ENCODE results near the gene OR2F1.

OR2F1 gene

GRCh38 chr7:143980746-143981510 is 26.3 kb downstream of the OR2F1 start:
- Histone ChIP-seq H3K36me3 (ENCODE audit: control insufficient read depth, insufficient read depth, low read length) (no peaks in the 10 kb centered on the region), H3K9me3 (ENCODE audit: control insufficient read depth, low read length) (no peaks in the 10 kb centered on the region), H3K27ac (ENCODE audit: low read depth, low read length, severe bottlenecking) (no peak overlapping the region), H3K4me1 (ENCODE audit: control insufficient read depth, insufficient read depth, low read length, poor library complexity, severe bottlenecking) (no peaks in the 10 kb centered on the region), H3K4me3 (ENCODE audit: extremely low read depth, insufficient read depth, low read length, poor library complexity, severe bottlenecking) (no peak overlapping the region)
- WGBS, 2 experiments (ENCODE audit: insufficient coverage in 2 of 2), result 92% methylated on average over 8 of the region's 10 CpGs

- Histone ChIP-seq H3K36me3 (ENCODE audit: control insufficient read depth, insufficient read depth, low read length) (no peaks in the 10 kb centered on the region), H3K4me3 (ENCODE audit: extremely low read depth, insufficient read depth, low read length, poor library complexity, severe bottlenecking) (no peak overlapping the region), H3K9me3 (ENCODE audit: control insufficient read depth, low read length) (no peaks in the 10 kb centered on the region), H3K4me1 (ENCODE audit: control insufficient read depth, insufficient read depth, low read length, poor library complexity, severe bottlenecking) (no peaks in the 10 kb centered on the region), H3K27ac (ENCODE audit: low read depth, low read length, severe bottlenecking) (no peak overlapping the region)
- WGBS, 2 experiments (ENCODE audit: insufficient coverage in 2 of 2), result 95 to 100% methylated on average over 2 of the region's 5 CpGs
Observed at GRCh38 chr7:143983960-143984359, 29.3 kb downstream of the OR2F1 start.

DNA sequence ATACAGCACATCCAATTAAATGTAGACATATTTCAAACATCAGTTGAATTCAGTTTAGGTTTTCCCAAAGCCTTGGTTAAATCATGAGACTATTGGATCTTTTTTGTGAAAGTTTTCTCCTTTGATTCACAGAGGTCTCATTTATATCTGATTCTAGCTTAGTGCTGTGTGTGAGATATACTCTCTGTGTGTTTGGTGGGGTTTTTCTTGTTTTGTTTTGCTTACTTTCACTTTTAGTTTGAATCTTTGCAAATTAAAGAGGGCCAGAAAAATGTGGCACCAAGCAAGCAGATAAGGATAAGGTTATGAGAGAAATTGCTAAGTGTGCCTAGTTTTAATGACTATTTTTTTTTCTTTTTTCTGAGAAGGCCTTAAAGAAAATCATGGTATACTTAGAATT is 32.9 kb downstream of the OR2F1 start:
- Histone ChIP-seq H3K4me3 (ENCODE audit: extremely low read depth, insufficient read depth, low read length, poor library complexity, severe bottlenecking) (no peak overlapping the region), H3K9me3 (ENCODE audit: control insufficient read depth, low read length) (peaks cover 8% of the 10 kb centered on the region), H3K36me3 (ENCODE audit: control insufficient read depth, insufficient read depth, low read length) (no peaks in the 10 kb centered on the region), H3K4me1 (ENCODE audit: control insufficient read depth, insufficient read depth, low read length, poor library complexity, severe bottlenecking) (no peaks in the 10 kb centered on the region), H3K27ac (ENCODE audit: low read depth, low read length, severe bottlenecking) (no peak overlapping the region)

GRCh38 chr7:143988976-143989745 is 34.5 kb downstream of the OR2F1 start:
- peaks cover 8% of the 10 kb centered on the region for H3K9me3 ChIP-seq (ENCODE audit: control insufficient read depth, low read length)
- H3K4me3 ChIP-seq (ENCODE audit: extremely low read depth, insufficient read depth, low read length, poor library complexity, severe bottlenecking), result no peak overlapping the region
- no peaks in the 10 kb centered on the region for H3K36me3 ChIP-seq (ENCODE audit: control insufficient read depth, insufficient read depth, low read length)
- WGBS, 2 experiments (ENCODE audit: insufficient coverage in 2 of 2), result 89 to 100% methylated on average over 3 of the region's 5 CpGs
- no peaks in the 10 kb centered on the region for H3K4me1 ChIP-seq (ENCODE audit: control insufficient read depth, insufficient read depth, low read length, poor library complexity, severe bottlenecking)
- no peak overlapping the region for H3K27ac ChIP-seq (ENCODE audit: low read depth, low read length, severe bottlenecking)

GRCh38 chr7:143992670-143993069 is 38.0 kb downstream of the OR2F1 start:
- no peaks in the 10 kb centered on the region for H3K4me1 ChIP-seq (ENCODE audit: control insufficient read depth, insufficient read depth, low read length, poor library complexity, severe bottlenecking)
- no peak overlapping the region for H3K27ac ChIP-seq (ENCODE audit: low read depth, low read length, severe bottlenecking)

DNA sequence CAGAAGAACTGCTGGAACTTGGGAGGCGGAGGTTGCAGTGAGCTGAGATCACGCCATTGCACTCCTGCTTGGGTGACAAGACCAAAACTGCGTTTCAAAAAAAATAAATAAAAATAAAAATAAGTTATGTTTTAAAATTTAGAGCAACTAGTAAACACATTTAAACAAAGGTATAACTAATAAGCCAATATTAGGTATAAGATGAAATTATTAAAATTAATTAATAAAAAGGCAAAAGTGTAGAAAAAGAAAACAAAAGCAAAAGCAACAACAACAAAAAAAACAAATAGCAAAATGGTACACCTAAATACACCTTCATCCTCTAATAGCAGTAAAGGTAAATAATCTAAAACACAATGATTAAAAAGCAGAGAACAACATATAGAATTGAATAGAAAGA is 39.3 kb downstream of the OR2F1 start:
- H3K4me1 ChIP-seq (ENCODE audit: control insufficient read depth, insufficient read depth, low read length, poor library complexity, severe bottlenecking), result no peaks in the 10 kb centered on the region

More at GRCh38 chr7:143992670-143993069, 38.0 kb downstream of the OR2F1 start:
- Histone ChIP-seq H3K4me3 (ENCODE audit: extremely low read depth, insufficient read depth, low read length, poor library complexity, severe bottlenecking) (no peak overlapping the region), H3K9me3 (ENCODE audit: control insufficient read depth, low read length) (peaks cover 8% of the 10 kb centered on the region), H3K36me3 (ENCODE audit: control insufficient read depth, insufficient read depth, low read length) (no peaks in the 10 kb centered on the region)

DNA sequence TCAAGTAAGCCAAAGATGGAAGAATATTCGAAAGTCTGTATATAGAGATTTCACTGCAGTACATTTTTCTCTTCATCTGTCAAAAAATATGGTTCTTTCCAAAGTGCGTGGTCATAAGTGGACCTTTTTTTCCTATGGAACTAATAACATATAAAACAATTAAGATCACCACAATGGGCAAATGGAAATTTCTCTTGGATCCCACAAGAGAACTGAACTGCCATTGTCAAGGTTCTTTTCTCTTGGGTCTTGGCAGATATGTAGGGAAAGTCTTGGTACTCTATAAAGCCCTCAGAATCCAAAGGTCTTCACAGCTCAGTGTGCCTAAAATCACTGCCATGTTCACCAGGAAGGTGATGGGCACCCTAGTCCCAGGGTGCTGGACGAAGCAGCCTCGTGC is 45.4 kb downstream of the OR2F1 start, which contains the start of gene OR6B1:
OR6B1 (plus strand) TSS at position 301 of the 400 bp plus-strand sequence. CDS start 3,677 bp downstream, outside the sequence.
- Histone ChIP-seq H3K4me3 (ENCODE audit: extremely low read depth, insufficient read depth, low read length, poor library complexity, severe bottlenecking) (no peak within 1 kb of the TSS), H3K27ac (ENCODE audit: low read depth, low read length, severe bottlenecking) (no peak within 1 kb of the TSS)
- WGBS, 2 experiments (ENCODE audit: insufficient coverage in 2 of 2), result 87 to 96% methylated on average over 2 of the region's 4 CpGs

More for the DNA sequence above, 39.3 kb downstream of the OR2F1 start:
- peaks cover 8% of the 10 kb centered on the region for H3K9me3 ChIP-seq (ENCODE audit: control insufficient read depth, low read length)
- 90% methylated on average over 1 of the region's 3 CpGs; no CpG with 5 or more reads in 1 of the 2 experiments for WGBS, 2 experiments (ENCODE audit: insufficient coverage in 2 of 2)
- H3K36me3 ChIP-seq (ENCODE audit: control insufficient read depth, insufficient read depth, low read length), result no peaks in the 10 kb centered on the region
- no peak overlapping the region for H3K27ac ChIP-seq (ENCODE audit: low read depth, low read length, severe bottlenecking)
- no peak overlapping the region for H3K4me3 ChIP-seq (ENCODE audit: extremely low read depth, insufficient read depth, low read length, poor library complexity, severe bottlenecking)

DNA sequence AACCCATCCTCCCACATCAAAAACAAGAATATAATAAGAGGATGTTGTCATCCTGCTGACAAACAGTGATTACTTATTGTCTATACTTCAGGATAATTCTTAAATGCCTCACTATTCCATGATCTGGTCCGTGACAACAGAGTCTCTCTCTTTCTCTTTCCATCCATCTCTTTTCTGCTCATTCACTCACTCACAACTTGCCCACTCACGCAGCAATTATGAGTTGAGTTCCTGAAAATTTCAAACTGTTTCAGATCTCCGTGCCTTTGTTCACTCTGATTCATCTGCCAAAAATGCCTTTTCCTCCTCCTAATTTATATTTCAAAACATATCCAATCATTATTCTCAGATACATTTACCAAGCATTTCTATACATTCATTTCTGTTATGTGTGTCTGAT is 46.9 kb downstream of the OR2F1 start:
- Histone ChIP-seq H3K4me1 (ENCODE audit: control insufficient read depth, insufficient read depth, low read length, poor library complexity, severe bottlenecking) (no peaks in the 10 kb centered on the region), H3K4me3 (ENCODE audit: extremely low read depth, insufficient read depth, low read length, poor library complexity, severe bottlenecking) (no peak overlapping the region), H3K36me3 (ENCODE audit: control insufficient read depth, insufficient read depth, low read length) (no peaks in the 10 kb centered on the region), H3K27ac (ENCODE audit: low read depth, low read length, severe bottlenecking) (no peak overlapping the region), H3K9me3 (ENCODE audit: control insufficient read depth, low read length) (no peaks in the 10 kb centered on the region)
- WGBS, 2 experiments (ENCODE audit: insufficient coverage in 2 of 2), result 95 to 98% methylated on average over 3 of the region's 3 CpGs

More for the DNA sequence above, 45.4 kb downstream of the OR2F1 start, which contains the start of gene OR6B1:
- Histone ChIP-seq H3K36me3 (ENCODE audit: control insufficient read depth, insufficient read depth, low read length) (no peaks in the 10 kb centered on the region), H3K4me1 (ENCODE audit: control insufficient read depth, insufficient read depth, low read length, poor library complexity, severe bottlenecking) (no peaks in the 10 kb centered on the region), H3K9me3 (ENCODE audit: control insufficient read depth, low read length) (no peaks in the 10 kb centered on the region)

- no peaks in the 10 kb centered on the region for H3K36me3 ChIP-seq (ENCODE audit: control insufficient read depth, insufficient read depth, low read length)
- peaks cover 9% of the 10 kb centered on the region for H3K9me3 ChIP-seq (ENCODE audit: control insufficient read depth, low read length)
- WGBS, 2 experiments (ENCODE audit: insufficient coverage in 2 of 2), result 79 to 100% methylated on average over 2 to 3 of the region's 5 CpGs
- no peak overlapping the region for H3K27ac ChIP-seq (ENCODE audit: low read depth, low read length, severe bottlenecking)
- H3K4me3 ChIP-seq (ENCODE audit: extremely low read depth, insufficient read depth, low read length, poor library complexity, severe bottlenecking), result no peak overlapping the region
- H3K4me1 ChIP-seq (ENCODE audit: control insufficient read depth, insufficient read depth, low read length, poor library complexity, severe bottlenecking), result no peaks in the 10 kb centered on the region
Observed at GRCh38 chr7:144004703-144005102, 50.1 kb downstream of the OR2F1 start.

DNA sequence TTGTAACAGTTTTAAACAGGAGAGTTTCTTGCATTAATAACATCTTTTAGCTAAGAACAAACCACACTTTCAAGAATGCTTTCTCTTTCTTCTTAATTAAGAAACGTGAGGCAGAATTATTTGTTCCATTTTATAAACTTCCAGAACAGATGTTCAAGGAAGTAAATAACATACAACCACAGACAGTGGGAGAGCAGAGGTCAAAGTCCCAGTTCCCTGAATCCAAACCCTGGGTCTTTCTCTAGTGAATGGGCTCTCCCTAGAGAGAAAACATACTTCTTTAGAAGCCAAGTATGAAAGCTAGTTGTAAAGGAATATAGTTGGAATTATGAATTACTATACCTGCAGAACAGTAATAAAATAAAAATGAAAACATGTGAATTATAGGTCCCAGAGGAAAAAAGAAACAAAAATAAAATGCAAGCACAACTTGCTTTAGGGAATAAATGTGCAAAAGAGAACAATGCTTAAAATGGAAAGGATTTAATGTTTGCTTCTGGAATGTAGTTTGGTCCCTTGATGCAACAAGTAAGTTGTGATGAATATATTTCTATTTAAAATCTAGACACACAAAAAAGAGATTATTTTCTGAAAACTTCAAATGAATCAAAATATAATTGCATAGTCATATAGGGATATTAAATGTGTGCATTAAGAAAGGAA is 51.5 kb downstream of the OR2F1 start:
- no peak overlapping the region for H3K27ac ChIP-seq (ENCODE audit: low read depth, low read length, severe bottlenecking)
- peaks cover 13% of the 10 kb centered on the region for H3K9me3 ChIP-seq (ENCODE audit: control insufficient read depth, low read length)
- no peak overlapping the region for H3K4me3 ChIP-seq (ENCODE audit: extremely low read depth, insufficient read depth, low read length, poor library complexity, severe bottlenecking)
- whole genome bisulfite sequencing, 2 experiments (ENCODE audit: insufficient coverage in 2 of 2), result no CpG with 5 or more reads among the region's 1 CpG
- H3K4me1 ChIP-seq (ENCODE audit: control insufficient read depth, insufficient read depth, low read length, poor library complexity, severe bottlenecking), result no peaks in the 10 kb centered on the region
- no peaks in the 10 kb centered on the region for H3K36me3 ChIP-seq (ENCODE audit: control insufficient read depth, insufficient read depth, low read length)

Measured in mesodermal cell (in vitro differentiated cells).